GM23338 (cell line): ENCODE data around the gene KLHL5.

Experiments
- CREB1 ChIP-seq: fragments of 250-450 bp; sonication (Bioruptor Pico); IDR thresholded peaks from 2 replicates; pipeline ENCODE4 v1.5.0; 2020; ENCODE audit warnings: low read depth, mild to moderate bottlenecking, moderate library complexity
- EZH2 ChIP-seq: fragments of 200-600 bp; sonication (generic); IDR thresholded peaks from one replicate; pipeline ENCODE4 v1.8.0; 2017; ENCODE audit warnings: antibody characterized with exemption, mild to moderate bottlenecking, low read depth; ENCODE audit not compliant: unreplicated experiment
- EZH2phosphoT487 ChIP-seq: fragments of 200-600 bp; sonication (generic); IDR thresholded peaks from one replicate; pipeline ENCODE4 v1.8.1; 2018; ENCODE audit warnings: antibody characterized with exemption; ENCODE audit not compliant: unreplicated experiment
- JUNB ChIP-seq: IDR thresholded peaks from one replicate; pipeline ENCODE4 v1.6.1; 2016; ENCODE audit warnings: antibody characterized with exemption; ENCODE audit not compliant: unreplicated experiment
- POLR2AphosphoS5 ChIP-seq: IDR thresholded peaks from 2 replicates; pipeline ENCODE4 v1.6.1; 2016; ENCODE audit warnings: antibody characterized with exemption, low read depth
- REST ChIP-seq: IDR thresholded peaks from one replicate; pipeline ENCODE4 v1.6.1; 2018; ENCODE audit warnings: antibody characterized with exemption; ENCODE audit not compliant: unreplicated experiment
- STAT1 ChIP-seq: IDR thresholded peaks from one replicate; pipeline ENCODE4 v1.6.1; 2016; ENCODE audit warnings: antibody characterized with exemption; ENCODE audit not compliant: unreplicated experiment
- TF ChIP-seq, protein P1 (sequence below), 2 experiments: fragments of 200-600 bp in 1 of 2; sonication (generic) in 1 of 2; conservative IDR thresholded peaks; 2 replicates each; pipeline versions ENCODE4 v1.5.1 to v1.6.1; 2016 to 2017; ENCODE audit warnings: antibody characterized with exemption in 2 of 2, low read depth in 2 of 2, mild to moderate bottlenecking in 2 of 2, moderate library complexity in 1 of 2
- TF ChIP-seq, protein P2 (sequence below): IDR thresholded peaks from 2 replicates; pipeline ENCODE4 v1.6.1; 2016; ENCODE audit warnings: antibody characterized with exemption

- no peak for TF ChIP-seq POLR2AphosphoS5
- TF ChIP-seq, protein P1, sequence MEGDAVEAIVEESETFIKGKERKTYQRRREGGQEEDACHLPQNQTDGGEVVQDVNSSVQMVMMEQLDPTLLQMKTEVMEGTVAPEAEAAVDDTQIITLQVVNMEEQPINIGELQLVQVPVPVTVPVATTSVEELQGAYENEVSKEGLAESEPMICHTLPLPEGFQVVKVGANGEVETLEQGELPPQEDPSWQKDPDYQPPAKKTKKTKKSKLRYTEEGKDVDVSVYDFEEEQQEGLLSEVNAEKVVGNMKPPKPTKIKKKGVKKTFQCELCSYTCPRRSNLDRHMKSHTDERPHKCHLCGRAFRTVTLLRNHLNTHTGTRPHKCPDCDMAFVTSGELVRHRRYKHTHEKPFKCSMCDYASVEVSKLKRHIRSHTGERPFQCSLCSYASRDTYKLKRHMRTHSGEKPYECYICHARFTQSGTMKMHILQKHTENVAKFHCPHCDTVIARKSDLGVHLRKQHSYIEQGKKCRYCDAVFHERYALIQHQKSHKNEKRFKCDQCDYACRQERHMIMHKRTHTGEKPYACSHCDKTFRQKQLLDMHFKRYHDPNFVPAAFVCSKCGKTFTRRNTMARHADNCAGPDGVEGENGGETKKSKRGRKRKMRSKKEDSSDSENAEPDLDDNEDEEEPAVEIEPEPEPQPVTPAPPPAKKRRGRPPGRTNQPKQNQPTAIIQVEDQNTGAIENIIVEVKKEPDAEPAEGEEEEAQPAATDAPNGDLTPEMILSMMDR (conservative IDR thresholded peaks at IDR 0.05; ENCODE audit: low read depth in 2 of 2) = no peak
- no peak for TF ChIP-seq EZH2phosphoT487
- no peak for TF ChIP-seq EZH2
- TF ChIP-seq CREB1 (CRISPR knock-in tag) = no peak
- TF ChIP-seq JUNB = no peak
- TF ChIP-seq REST = no peak
- TF ChIP-seq, protein P2, sequence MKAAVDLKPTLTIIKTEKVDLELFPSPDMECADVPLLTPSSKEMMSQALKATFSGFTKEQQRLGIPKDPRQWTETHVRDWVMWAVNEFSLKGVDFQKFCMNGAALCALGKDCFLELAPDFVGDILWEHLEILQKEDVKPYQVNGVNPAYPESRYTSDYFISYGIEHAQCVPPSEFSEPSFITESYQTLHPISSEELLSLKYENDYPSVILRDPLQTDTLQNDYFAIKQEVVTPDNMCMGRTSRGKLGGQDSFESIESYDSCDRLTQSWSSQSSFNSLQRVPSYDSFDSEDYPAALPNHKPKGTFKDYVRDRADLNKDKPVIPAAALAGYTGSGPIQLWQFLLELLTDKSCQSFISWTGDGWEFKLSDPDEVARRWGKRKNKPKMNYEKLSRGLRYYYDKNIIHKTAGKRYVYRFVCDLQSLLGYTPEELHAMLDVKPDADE = no peak
- TF ChIP-seq STAT1 = no peak
These were observed 56.1 kb downstream of the KLHL5 start for GRCh38 chr4:39118034-39118658.
